GM23338 (cell line): Measurements from ENCODE around the gene CPM. TPM values are rescaled to one million over a fixed set of nuclear protein-coding genes. Genes with fewer than 3 reads are reported as not detected.

Source experiments
- ATAC-seq: fragments of 200-7000 bp; cut with Tn5 transposase; 3 replicates; pipeline ENCODE4 v1.9.1; 2020
- DNase-seq: peaks from one replicate; pipeline ENCODE4 v3.0.0-alpha.2; 2015; ENCODE audit warnings: low spot score
- H2AFZ ChIP-seq: fragments of 200-600 bp; sonication (generic); 2 replicates; pipeline ENCODE4 v1.8.0; 2016; ENCODE audit warnings: antibody characterized with exemption, mild to moderate bottlenecking, moderate library complexity
- H3F3A ChIP-seq: fragments of 200-600 bp; sonication (generic); replicated peaks from 2 replicates; pipeline ENCODE4 v1.8.0; 2017; ENCODE audit warnings: antibody characterized with exemption, mixed run types, low read depth
- H3K27ac ChIP-seq: fragments of 200-600 bp; sonication (generic); 2 replicates; pipeline ENCODE4 v1.6.1; 2016; ENCODE audit warnings: low read depth
- H3K27me3 ChIP-seq: fragments of 200-600 bp; sonication (generic); 2 replicates; pipeline ENCODE4 v1.8.0; 2016; ENCODE audit warnings: mild to moderate bottlenecking, mixed run types, moderate library complexity; ENCODE audit not compliant: insufficient read depth
- H3K36me3 ChIP-seq: fragments of 200-600 bp; sonication (generic); 2 replicates; pipeline ENCODE4 v1.8.0; 2016; ENCODE audit warnings: mild to moderate bottlenecking; ENCODE audit not compliant: insufficient read depth
- H3K4me1 ChIP-seq: fragments of 200-600 bp; sonication (generic); 2 replicates; pipeline ENCODE4 v1.8.0; 2016; ENCODE audit warnings: mild to moderate bottlenecking, moderate library complexity; ENCODE audit not compliant: insufficient read depth
- H3K4me2 ChIP-seq: fragments of 200-600 bp; sonication (generic); 2 replicates; pipeline ENCODE4 v1.7.1; 2017; ENCODE audit warnings: mixed run types
- H3K4me3 ChIP-seq: fragments of 200-600 bp; sonication (generic); 2 replicates; pipeline ENCODE4 v1.6.1; 2016; ENCODE audit warnings: mixed run types
- H3K79me2 ChIP-seq: fragments of 200-600 bp; sonication (generic); replicated peaks from 2 replicates; pipeline ENCODE4 v1.8.0; 2017; ENCODE audit warnings: mild to moderate bottlenecking; ENCODE audit not compliant: insufficient read depth
- H3K9me2 ChIP-seq: fragments of 200-600 bp; sonication (generic); 2 replicates; pipeline ENCODE4 v1.8.0; 2017; ENCODE audit not compliant: insufficient read depth
- H4K20me1 ChIP-seq: fragments of 200-600 bp; sonication (generic); replicated peaks from 2 replicates; pipeline ENCODE4 v1.8.0; 2017; ENCODE audit warnings: mild to moderate bottlenecking; ENCODE audit not compliant: insufficient read depth
- H3K27ac Mint-ChIP-seq: 2 replicates; pipeline ENCODE4 v1.8.0; 2020; ENCODE audit warnings: inconsistent platforms, mild to moderate bottlenecking, moderate library complexity, mixed read lengths
- H3K27me3 Mint-ChIP-seq: 3 replicates; pipeline ENCODE4 v1.8.0; 2022; ENCODE audit warnings: low read depth, mild to moderate bottlenecking, moderate library complexity, mixed read lengths, inconsistent platforms; ENCODE audit not compliant: insufficient read depth, poor library complexity
- H3K36me3 Mint-ChIP-seq: 3 replicates; pipeline ENCODE4 v1.8.0; 2021; ENCODE audit warnings: low read depth, mild to moderate bottlenecking, inconsistent platforms, moderate library complexity, mixed read lengths
- H3K4me1 Mint-ChIP-seq: 3 replicates; pipeline ENCODE4 v1.8.0; 2020; ENCODE audit warnings: mild to moderate bottlenecking, inconsistent platforms, mixed read lengths
- H3K4me3 Mint-ChIP-seq: 3 replicates; pipeline ENCODE4 v1.8.0; 2021; ENCODE audit warnings: moderate library complexity, mild to moderate bottlenecking, inconsistent platforms, mixed read lengths
- H3K9me3 Mint-ChIP-seq: 3 replicates; pipeline ENCODE4 v1.8.0; 2020; ENCODE audit warnings: moderate library complexity, mild to moderate bottlenecking, inconsistent platforms, mixed read lengths
- CREB1 ChIP-seq: fragments of 250-450 bp; sonication (Bioruptor Pico); IDR thresholded peaks from 2 replicates; pipeline ENCODE4 v1.5.0; 2020; ENCODE audit warnings: low read depth, mild to moderate bottlenecking, moderate library complexity
- CTCF ChIP-seq, 2 experiments: fragments of 200-600 bp in 1 of 2; sonication (generic) in 1 of 2; conservative IDR thresholded peaks; 2 replicates each; pipeline versions ENCODE4 v1.5.1 to v1.6.1; 2016 to 2017; ENCODE audit warnings: antibody characterized with exemption in 2 of 2, low read depth in 2 of 2, mild to moderate bottlenecking in 2 of 2, moderate library complexity in 1 of 2
- ETS1 ChIP-seq: IDR thresholded peaks from 2 replicates; pipeline ENCODE4 v1.6.1; 2016; ENCODE audit warnings: antibody characterized with exemption
- EZH2 ChIP-seq: fragments of 200-600 bp; sonication (generic); IDR thresholded peaks from one replicate; pipeline ENCODE4 v1.8.0; 2017; ENCODE audit warnings: antibody characterized with exemption, mild to moderate bottlenecking, low read depth; ENCODE audit not compliant: unreplicated experiment
- EZH2phosphoT487 ChIP-seq: fragments of 200-600 bp; sonication (generic); IDR thresholded peaks from one replicate; pipeline ENCODE4 v1.8.1; 2018; ENCODE audit warnings: antibody characterized with exemption; ENCODE audit not compliant: unreplicated experiment
- JUNB ChIP-seq: IDR thresholded peaks from one replicate; pipeline ENCODE4 v1.6.1; 2016; ENCODE audit warnings: antibody characterized with exemption; ENCODE audit not compliant: unreplicated experiment
- NANOG ChIP-seq: IDR thresholded peaks from 2 replicates; pipeline ENCODE4 v1.6.1; 2016; ENCODE audit warnings: antibody characterized with exemption, borderline replicate concordance
- POLR2AphosphoS5 ChIP-seq: IDR thresholded peaks from 2 replicates; pipeline ENCODE4 v1.6.1; 2016; ENCODE audit warnings: antibody characterized with exemption, low read depth
- REST ChIP-seq: IDR thresholded peaks from one replicate; pipeline ENCODE4 v1.6.1; 2018; ENCODE audit warnings: antibody characterized with exemption; ENCODE audit not compliant: unreplicated experiment
- STAT1 ChIP-seq: IDR thresholded peaks from one replicate; pipeline ENCODE4 v1.6.1; 2016; ENCODE audit warnings: antibody characterized with exemption; ENCODE audit not compliant: unreplicated experiment
- ZNF114 ChIP-seq: fragments of 250-450 bp; sonication (Bioruptor Pico); IDR thresholded peaks from 2 replicates; pipeline ENCODE4 v1.5.0; 2020; ENCODE audit warnings: mild to moderate bottlenecking, moderate library complexity
- ZNF331 ChIP-seq: fragments of 250-450 bp; sonication (Bioruptor Pico); IDR thresholded peaks from 2 replicates; pipeline ENCODE4 v1.5.0; 2020; ENCODE audit warnings: low read depth, mild to moderate bottlenecking, moderate library complexity
- polyA plus RNA-seq: library from polyadenylated mRNA; unstranded; fragments of >200 nt; fragmentation: Nextera tagmentation; extraction: Ambion mirVana; gene quantifications from 2 replicates; pipeline ENCODE4 v1.2.1, GENCODE V29; 2016
- total RNA-seq: library from RNA; depleted of rRNA; stranded (reverse); fragments of >200 nt; shearing (Covaris generic); gene quantifications from 2 replicates; pipeline ENCODE4 v1.2.3, GENCODE V29; 2014

CPM gene
- total and polyA plus RNA-seq, 2 experiments from 2014 or later = 0.37 to 5.8 TPM

DNA sequence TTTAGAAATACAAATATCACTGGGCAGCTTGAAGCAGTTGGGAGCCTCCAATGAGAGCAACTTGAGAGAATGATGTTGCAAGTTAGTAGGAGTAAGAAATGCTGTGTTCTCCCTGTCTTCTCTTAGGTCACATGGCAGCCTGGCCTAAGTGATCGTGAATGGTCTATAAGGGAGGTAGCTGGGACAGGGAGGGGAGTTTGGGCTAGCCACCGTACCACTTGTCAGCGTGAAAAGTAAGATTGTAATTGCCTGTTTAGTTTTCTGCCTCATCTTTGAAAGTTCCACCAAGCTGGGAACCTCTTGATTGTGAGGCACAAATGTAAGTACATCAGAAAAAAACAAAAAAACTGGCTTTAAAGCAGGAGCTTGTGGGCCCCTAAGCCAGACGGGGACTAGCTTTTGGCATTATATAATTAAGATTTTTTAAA, 88.6 kb downstream of the CPM start (continued):
- TF ChIP-seq ZNF331 (CRISPR knock-in tag) (no peak), ETS1 (no peak), POLR2AphosphoS5 (no peak), EZH2phosphoT487 (no peak), NANOG (no peak), EZH2 (no peak), STAT1 (no peak), ZNF114 (CRISPR knock-in tag) (no peak), JUNB (no peak), CREB1 (CRISPR knock-in tag) (no peak)

DNA sequence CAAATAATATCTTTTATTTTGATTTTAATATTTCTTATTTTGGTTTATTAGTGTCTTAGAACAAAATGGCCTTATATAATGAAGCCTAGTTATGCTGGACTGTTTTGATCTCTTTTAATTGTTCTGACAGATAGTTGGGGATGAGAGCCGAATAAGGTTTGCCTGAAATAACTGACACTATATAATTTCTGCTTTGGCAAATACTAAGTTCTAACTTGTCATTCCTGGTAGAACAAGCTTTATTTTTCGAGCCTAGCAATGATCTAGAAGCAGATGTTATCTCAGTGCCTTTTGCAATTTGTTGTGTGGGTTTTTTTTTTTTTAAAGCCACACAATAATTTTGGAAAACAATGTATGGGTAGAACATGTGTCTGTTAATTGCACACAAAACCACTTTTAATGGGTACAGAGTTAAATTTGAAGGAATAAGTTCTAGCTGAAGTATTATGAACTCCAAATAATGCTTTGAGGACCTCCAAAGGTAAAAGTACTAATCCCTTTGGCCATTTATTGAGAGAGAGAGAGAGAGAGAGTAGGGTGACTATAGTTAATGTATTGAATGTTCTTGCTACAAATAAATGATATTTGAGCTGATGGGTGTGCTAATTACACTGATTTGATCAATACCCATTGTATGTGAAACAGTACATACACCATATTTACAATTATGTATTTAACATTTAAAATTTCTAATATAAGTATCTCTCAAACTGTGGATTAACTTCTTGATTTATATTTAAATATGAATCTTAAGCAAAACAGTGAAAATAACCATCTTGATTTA, 90.0 kb downstream of the CPM start:
- H2AFZ ChIP-seq = no peak overlapping the region

More for the DNA sequence above, 90.0 kb downstream of the CPM start:
- Histone ChIP-seq H3K4me3 (no peak overlapping the region), H3K79me2 (no peaks in the 10 kb centered on the region), H3K36me3 (peaks cover 43% of the 10 kb centered on the region), H3K27ac (no peak overlapping the region), H3K9me2 (no peaks in the 10 kb centered on the region), H3K4me1 (no peaks in the 10 kb centered on the region), H3K4me2 (no peak overlapping the region), H4K20me1 (peaks cover 12% of the 10 kb centered on the region), H3F3A (no peaks in the 10 kb centered on the region), H3K27me3 (no peaks in the 10 kb centered on the region)
- Mint-ChIP-seq H3K4me1 (no peaks in the 10 kb centered on the region), H3K9me3 (no peaks in the 10 kb centered on the region; the same call in 2 of the 3 replicates), H3K36me3 (peaks cover 48% of the 10 kb centered on the region), H3K4me3 (no peak overlapping the region), H3K27me3 (no peaks in the 10 kb centered on the region), H3K27ac (no peak overlapping the region)
- no peak for DNase-seq
- TF ChIP-seq EZH2phosphoT487 = no peak
- no peak for TF ChIP-seq STAT1
- TF ChIP-seq REST = no peak
- TF ChIP-seq NANOG = no peak
- TF ChIP-seq ETS1 = no peak
- TF ChIP-seq EZH2 = no peak
- no peak for TF ChIP-seq ZNF331 (CRISPR knock-in tag)
- TF ChIP-seq CTCF (conservative IDR thresholded peaks at IDR 0.05; ENCODE audit: low read depth in 2 of 2) = no peak
- no peak for TF ChIP-seq ZNF114 (CRISPR knock-in tag)
- no peak for ATAC-seq
